Caco-2 (cell line): ENCODE results near the gene KLC1. TPM values are rescaled to one million over a fixed set of nuclear protein-coding genes. Genes with fewer than 3 reads are reported as not detected.

Experiments used
- BruUV-seq: library from RNA; stranded (reverse); fragments of 400-500 nt; replicated peaks from 2 replicates; lab custom pipeline; 2021; lab: Mats Ljungman, UMichigan
- CTCF ChIA-PET: fragments of 300-600 bp; sonication (Branson Sonifier 250); formaldehyde crosslinking; loops from one replicate; lab custom pipeline; 2022; ENCODE audit warnings: antibody characterized with exemption; lab: Charles Lee
- POLR2A ChIA-PET: fragments of 300-600 bp; sonication (Branson Sonifier 250); formaldehyde crosslinking; loops from one replicate; lab custom pipeline; 2022; ENCODE audit warnings: antibody characterized with exemption; lab: Charles Lee
- DNase-seq, 2 experiments: peaks; one replicate each; pipeline versions ENCODE4 v3.0.0 to v3.0.0-alpha.2; 2020 to 2022
- H3K27me3 ChIP-seq: replicated peaks from 2 replicates; pipeline ENCODE4 v1.6.0; 2011; ENCODE audit warnings: low read length; ENCODE audit not compliant: control insufficient read depth, insufficient read depth
- H3K36me3 ChIP-seq: 2 replicates; pipeline ENCODE4 v1.5.1; 2011; ENCODE audit warnings: low read length; ENCODE audit not compliant: control insufficient read depth, insufficient read depth
- H3K4me1 ChIP-seq: fragments of 250-450 bp; sonication (Bioruptor Pico); 2 replicates; pipeline ENCODE4 v1.5.1; 2020; ENCODE audit warnings: mild to moderate bottlenecking
- H3K4me3 ChIP-seq: 2 replicates; pipeline ENCODE4 v1.5.1; 2011; ENCODE audit warnings: low read depth, mild to moderate bottlenecking, control low read depth, low read length
- H3K9me3 ChIP-seq: fragments of 250-450 bp; sonication (Bioruptor Pico); 2 replicates; pipeline ENCODE4 v1.5.1; 2020; ENCODE audit warnings: mild to moderate bottlenecking, moderate library complexity
- H3K27ac Mint-ChIP-seq: one replicate; pipeline ENCODE4 v1.8.0; 2022; ENCODE audit warnings: mixed read lengths; ENCODE audit not compliant: unreplicated experiment
- H3K27me3 Mint-ChIP-seq: one replicate; pipeline ENCODE4 v1.8.0; 2022; ENCODE audit warnings: mixed read lengths; ENCODE audit not compliant: insufficient read depth, unreplicated experiment
- H3K36me3 Mint-ChIP-seq: one replicate; pipeline ENCODE4 v1.8.0; 2022; ENCODE audit warnings: mild to moderate bottlenecking, mixed read lengths; ENCODE audit not compliant: insufficient read depth, unreplicated experiment
- H3K4me1 Mint-ChIP-seq: one replicate; pipeline ENCODE4 v1.8.0; 2022; ENCODE audit warnings: low read depth, mixed read lengths; ENCODE audit not compliant: unreplicated experiment
- H3K4me3 Mint-ChIP-seq: one replicate; pipeline ENCODE4 v1.8.0; 2022; ENCODE audit warnings: mild to moderate bottlenecking, moderate library complexity, mixed read lengths; ENCODE audit not compliant: unreplicated experiment
- H3K9me3 Mint-ChIP-seq: one replicate; pipeline ENCODE4 v1.8.0; 2022; ENCODE audit warnings: mixed read lengths; ENCODE audit not compliant: unreplicated experiment
- intact Hi-C: fragments of 100-400 bp; cut with micrococcal nuclease; formaldehyde crosslinking; loops from one replicate; pipeline ENCODE4 v1.10.0; 2022; ENCODE audit not compliant: unreplicated experiment
- total RNA-seq: library from RNA; stranded (reverse); gene quantifications from 2 replicates; pipeline ENCODE4 v1.2.3, GENCODE V29; 2022
- TF ChIP-seq, protein P1 (sequence below), 2 experiments: fragments of 200-600 bp in 1 of 2; IDR thresholded peaks; 1 replicate in 1 of 2; 2 replicates in 1 of 2; pipeline versions ENCODE4 v1.5.1 to v1.8.0; 2011 to 2022; ENCODE audit warnings: antibody characterized with exemption in 1 of 2, control low read depth in 1 of 2, inconsistent platforms in 1 of 2, low read depth in 1 of 2, low read length in 1 of 2, mild to moderate bottlenecking in 1 of 2, moderate library complexity in 1 of 2; ENCODE audit not compliant: insufficient read depth in 1 of 2, severe bottlenecking in 1 of 2, unreplicated experiment in 1 of 2

The KLC1 gene
- total RNA-seq, 1 experiment from 2014 or later, result 110 TPM

DNA sequence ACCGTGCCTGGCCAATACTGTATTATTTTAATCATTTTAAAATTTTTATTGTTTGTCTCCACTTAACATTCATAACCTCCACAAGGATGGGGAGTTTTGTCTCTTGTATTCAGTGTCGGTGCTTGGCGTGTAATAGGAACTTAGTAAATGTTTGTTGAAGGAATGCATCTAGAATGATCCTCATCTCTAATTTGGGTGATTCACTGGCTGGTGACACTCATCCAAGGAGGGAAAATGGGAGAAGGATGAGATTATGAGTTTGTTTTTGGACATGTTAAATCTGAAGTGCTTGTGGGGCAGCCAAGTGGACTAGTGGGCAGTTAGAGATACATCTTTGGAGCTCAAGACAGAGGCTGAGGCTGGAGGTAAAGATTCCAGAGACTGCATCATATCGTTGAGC lies 5.1 kb downstream of the KLC1 start:
- no peak overlapping the region for H3K4me3 Mint-ChIP-seq
- H3K36me3 ChIP-seq, result no peaks in the 10 kb centered on the region
- H3K27me3 Mint-ChIP-seq, result no peaks in the 10 kb centered on the region
- TF ChIP-seq, protein P1, sequence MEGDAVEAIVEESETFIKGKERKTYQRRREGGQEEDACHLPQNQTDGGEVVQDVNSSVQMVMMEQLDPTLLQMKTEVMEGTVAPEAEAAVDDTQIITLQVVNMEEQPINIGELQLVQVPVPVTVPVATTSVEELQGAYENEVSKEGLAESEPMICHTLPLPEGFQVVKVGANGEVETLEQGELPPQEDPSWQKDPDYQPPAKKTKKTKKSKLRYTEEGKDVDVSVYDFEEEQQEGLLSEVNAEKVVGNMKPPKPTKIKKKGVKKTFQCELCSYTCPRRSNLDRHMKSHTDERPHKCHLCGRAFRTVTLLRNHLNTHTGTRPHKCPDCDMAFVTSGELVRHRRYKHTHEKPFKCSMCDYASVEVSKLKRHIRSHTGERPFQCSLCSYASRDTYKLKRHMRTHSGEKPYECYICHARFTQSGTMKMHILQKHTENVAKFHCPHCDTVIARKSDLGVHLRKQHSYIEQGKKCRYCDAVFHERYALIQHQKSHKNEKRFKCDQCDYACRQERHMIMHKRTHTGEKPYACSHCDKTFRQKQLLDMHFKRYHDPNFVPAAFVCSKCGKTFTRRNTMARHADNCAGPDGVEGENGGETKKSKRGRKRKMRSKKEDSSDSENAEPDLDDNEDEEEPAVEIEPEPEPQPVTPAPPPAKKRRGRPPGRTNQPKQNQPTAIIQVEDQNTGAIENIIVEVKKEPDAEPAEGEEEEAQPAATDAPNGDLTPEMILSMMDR (IDR thresholded peaks at IDR 0.05; ENCODE audit: insufficient read depth in 1 of 2, low read depth in 1 of 2, low read length in 1 of 2, severe bottlenecking in 1 of 2, unreplicated experiment in 1 of 2), result no peak
- H3K36me3 Mint-ChIP-seq, result peaks cover 14% of the 10 kb centered on the region
- H3K9me3 ChIP-seq, result no peaks in the 10 kb centered on the region
- no peaks in the 10 kb centered on the region for H3K4me1 Mint-ChIP-seq
- peaks cover 9% of the 10 kb centered on the region for H3K4me1 ChIP-seq
- CTCF ChIA-PET, result no interaction called here
- no peak overlapping the region for H3K4me3 ChIP-seq
- POLR2A ChIA-PET, result no interaction called here
- H3K9me3 Mint-ChIP-seq, result no peaks in the 10 kb centered on the region
- no TSS peak for BruUV-seq
- intact Hi-C loops, result no loop called here
- no peak overlapping the region for H3K27ac Mint-ChIP-seq
- no peak for DNase-seq
- H3K27me3 ChIP-seq, result no peaks in the 10 kb centered on the region

DNA sequence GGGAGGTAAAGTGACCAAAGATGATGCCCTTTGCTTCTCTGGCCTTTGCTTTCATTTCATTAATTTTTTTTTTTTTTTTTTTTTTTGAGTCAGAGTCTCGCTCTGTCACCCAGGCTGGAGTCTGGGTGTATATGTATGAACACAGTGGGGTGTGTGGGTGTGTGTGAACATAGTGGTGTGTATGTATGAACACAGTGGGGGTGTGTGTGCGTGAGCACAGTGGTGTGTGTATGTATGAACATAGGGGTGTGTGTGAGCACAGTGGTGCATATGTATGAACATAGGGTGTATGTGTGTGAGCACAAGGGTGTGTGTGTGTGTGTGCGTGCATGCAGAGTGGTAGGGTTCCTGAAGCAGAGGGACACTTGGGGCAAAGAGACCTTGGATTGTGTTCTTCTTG lies 9.6 kb downstream of the KLC1 start:
- Mint-ChIP-seq H3K4me3 (no peak overlapping the region), H3K27ac (no peak overlapping the region), H3K4me1 (no peaks in the 10 kb centered on the region), H3K27me3 (no peaks in the 10 kb centered on the region), H3K9me3 (no peaks in the 10 kb centered on the region), H3K36me3 (peaks cover 14% of the 10 kb centered on the region)
- H3K9me3 ChIP-seq, result no peaks in the 10 kb centered on the region
- H3K4me1 ChIP-seq, result no peaks in the 10 kb centered on the region
- no peak overlapping the region for H3K4me3 ChIP-seq
- no peaks in the 10 kb centered on the region for H3K36me3 ChIP-seq
- intact Hi-C loops, result no loop called here
- CTCF ChIA-PET, result no interaction called here
- TF ChIP-seq, protein P1 (IDR thresholded peaks at IDR 0.05; ENCODE audit: insufficient read depth in 1 of 2, low read depth in 1 of 2, low read length in 1 of 2, severe bottlenecking in 1 of 2, unreplicated experiment in 1 of 2), result no peak
- BruUV-seq, result no TSS peak
- POLR2A ChIA-PET, result no interaction called here
- DNase-seq, result no peak
- H3K27me3 ChIP-seq, result no peaks in the 10 kb centered on the region

DNA sequence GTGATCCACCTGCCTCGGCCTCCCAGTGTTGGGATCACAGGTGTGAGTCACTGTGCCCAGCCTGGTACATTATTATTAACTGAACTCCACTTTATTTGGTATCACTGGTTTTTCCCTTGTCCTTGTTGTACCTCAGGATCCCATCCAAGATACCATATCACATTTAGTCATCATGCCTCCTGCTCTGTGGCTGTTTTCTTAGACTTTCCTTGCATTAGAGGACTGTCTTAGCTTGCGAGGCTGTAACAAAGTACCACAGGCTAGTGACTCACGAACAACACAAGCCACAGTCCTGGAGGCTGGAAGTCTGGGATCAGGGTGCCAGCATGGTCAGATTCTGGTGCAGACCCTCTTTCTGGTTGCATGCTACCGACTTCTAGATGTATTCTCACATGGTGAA lies 12.2 kb downstream of the KLC1 start:
- no peaks in the 10 kb centered on the region for H3K9me3 ChIP-seq
- H3K4me1 ChIP-seq, result no peaks in the 10 kb centered on the region
- CTCF ChIA-PET, result no interaction called here
- no peak overlapping the region for H3K4me3 ChIP-seq
- Mint-ChIP-seq H3K27me3 (no peaks in the 10 kb centered on the region), H3K27ac (no peak overlapping the region), H3K4me3 (no peak overlapping the region), H3K36me3 (peaks cover 18% of the 10 kb centered on the region), H3K4me1 (no peaks in the 10 kb centered on the region), H3K9me3 (no peaks in the 10 kb centered on the region)
- POLR2A ChIA-PET, result no interaction called here
- BruUV-seq, result no TSS peak
- H3K36me3 ChIP-seq, result no peaks in the 10 kb centered on the region
- no peaks in the 10 kb centered on the region for H3K27me3 ChIP-seq
- DNase-seq, result no peak
- intact Hi-C loops, result no loop called here
- TF ChIP-seq, protein P1 (IDR thresholded peaks at IDR 0.05; ENCODE audit: insufficient read depth in 1 of 2, low read depth in 1 of 2, low read length in 1 of 2, severe bottlenecking in 1 of 2, unreplicated experiment in 1 of 2), result no peak
